ENCODE data around the gene GTSF1L.

DNA sequence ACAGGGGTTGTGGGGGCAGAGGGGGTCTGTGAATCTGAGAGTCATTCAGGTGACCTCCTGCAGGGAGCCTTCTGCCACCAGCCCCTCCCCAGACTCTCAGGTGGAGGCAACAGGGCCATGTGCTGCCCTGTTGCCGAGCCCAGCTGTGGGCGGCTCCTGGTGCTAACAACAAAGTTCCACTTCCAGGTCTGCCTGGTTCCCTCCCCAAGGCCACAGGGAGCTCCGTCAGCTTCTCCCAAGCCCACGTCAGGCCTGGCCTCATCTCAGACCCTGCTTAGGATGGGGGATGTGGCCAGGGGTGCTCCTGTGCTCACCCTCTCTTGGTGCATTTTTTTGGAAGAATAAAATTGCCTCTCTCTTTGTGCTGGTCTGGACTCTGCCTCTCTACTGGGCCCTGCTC, 10.7 kb downstream of the GTSF1L start:
- TF ChIP-seq, protein P1, sequence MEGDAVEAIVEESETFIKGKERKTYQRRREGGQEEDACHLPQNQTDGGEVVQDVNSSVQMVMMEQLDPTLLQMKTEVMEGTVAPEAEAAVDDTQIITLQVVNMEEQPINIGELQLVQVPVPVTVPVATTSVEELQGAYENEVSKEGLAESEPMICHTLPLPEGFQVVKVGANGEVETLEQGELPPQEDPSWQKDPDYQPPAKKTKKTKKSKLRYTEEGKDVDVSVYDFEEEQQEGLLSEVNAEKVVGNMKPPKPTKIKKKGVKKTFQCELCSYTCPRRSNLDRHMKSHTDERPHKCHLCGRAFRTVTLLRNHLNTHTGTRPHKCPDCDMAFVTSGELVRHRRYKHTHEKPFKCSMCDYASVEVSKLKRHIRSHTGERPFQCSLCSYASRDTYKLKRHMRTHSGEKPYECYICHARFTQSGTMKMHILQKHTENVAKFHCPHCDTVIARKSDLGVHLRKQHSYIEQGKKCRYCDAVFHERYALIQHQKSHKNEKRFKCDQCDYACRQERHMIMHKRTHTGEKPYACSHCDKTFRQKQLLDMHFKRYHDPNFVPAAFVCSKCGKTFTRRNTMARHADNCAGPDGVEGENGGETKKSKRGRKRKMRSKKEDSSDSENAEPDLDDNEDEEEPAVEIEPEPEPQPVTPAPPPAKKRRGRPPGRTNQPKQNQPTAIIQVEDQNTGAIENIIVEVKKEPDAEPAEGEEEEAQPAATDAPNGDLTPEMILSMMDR (IDR thresholded peaks at IDR 0.05; ENCODE audit: low read depth, low read length, missing input control), result no peak
- no peak for TF ChIP-seq SP1 (IDR thresholded peaks at IDR 0.05)
- TF ChIP-seq RXRA (IDR thresholded peaks at IDR 0.05), result no peak
- TF ChIP-seq, protein P2, sequence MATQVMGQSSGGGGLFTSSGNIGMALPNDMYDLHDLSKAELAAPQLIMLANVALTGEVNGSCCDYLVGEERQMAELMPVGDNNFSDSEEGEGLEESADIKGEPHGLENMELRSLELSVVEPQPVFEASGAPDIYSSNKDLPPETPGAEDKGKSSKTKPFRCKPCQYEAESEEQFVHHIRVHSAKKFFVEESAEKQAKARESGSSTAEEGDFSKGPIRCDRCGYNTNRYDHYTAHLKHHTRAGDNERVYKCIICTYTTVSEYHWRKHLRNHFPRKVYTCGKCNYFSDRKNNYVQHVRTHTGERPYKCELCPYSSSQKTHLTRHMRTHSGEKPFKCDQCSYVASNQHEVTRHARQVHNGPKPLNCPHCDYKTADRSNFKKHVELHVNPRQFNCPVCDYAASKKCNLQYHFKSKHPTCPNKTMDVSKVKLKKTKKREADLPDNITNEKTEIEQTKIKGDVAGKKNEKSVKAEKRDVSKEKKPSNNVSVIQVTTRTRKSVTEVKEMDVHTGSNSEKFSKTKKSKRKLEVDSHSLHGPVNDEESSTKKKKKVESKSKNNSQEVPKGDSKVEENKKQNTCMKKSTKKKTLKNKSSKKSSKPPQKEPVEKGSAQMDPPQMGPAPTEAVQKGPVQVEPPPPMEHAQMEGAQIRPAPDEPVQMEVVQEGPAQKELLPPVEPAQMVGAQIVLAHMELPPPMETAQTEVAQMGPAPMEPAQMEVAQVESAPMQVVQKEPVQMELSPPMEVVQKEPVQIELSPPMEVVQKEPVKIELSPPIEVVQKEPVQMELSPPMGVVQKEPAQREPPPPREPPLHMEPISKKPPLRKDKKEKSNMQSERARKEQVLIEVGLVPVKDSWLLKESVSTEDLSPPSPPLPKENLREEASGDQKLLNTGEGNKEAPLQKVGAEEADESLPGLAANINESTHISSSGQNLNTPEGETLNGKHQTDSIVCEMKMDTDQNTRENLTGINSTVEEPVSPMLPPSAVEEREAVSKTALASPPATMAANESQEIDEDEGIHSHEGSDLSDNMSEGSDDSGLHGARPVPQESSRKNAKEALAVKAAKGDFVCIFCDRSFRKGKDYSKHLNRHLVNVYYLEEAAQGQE (IDR thresholded peaks at IDR 0.05), result no peak
- TF ChIP-seq RAD21 (IDR thresholded peaks at IDR 0.05), result no peak
- TF ChIP-seq EGR1 (IDR thresholded peaks at IDR 0.05; ENCODE audit: low read depth in 2 of 2), result no peak
- TF ChIP-seq YY1 (IDR thresholded peaks at IDR 0.05), result no peak
- TF ChIP-seq GABPA (IDR thresholded peaks at IDR 0.05 in 1 of 2, conservative IDR thresholded peaks at IDR 0.05 in 1 of 2), result no peak
- TF ChIP-seq HNF4A (conservative IDR thresholded peaks at IDR 0.05), result no peak
- TF ChIP-seq, protein P3, sequence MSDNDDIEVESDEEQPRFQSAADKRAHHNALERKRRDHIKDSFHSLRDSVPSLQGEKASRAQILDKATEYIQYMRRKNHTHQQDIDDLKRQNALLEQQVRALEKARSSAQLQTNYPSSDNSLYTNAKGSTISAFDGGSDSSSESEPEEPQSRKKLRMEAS (IDR thresholded peaks at IDR 0.05), result no peak
